G401.6 (cell line): ENCODE data around the gene MAJIN.

ENCODE experiments used
- FAIRE-seq: peaks from 2 replicates; lab custom pipeline; 2012; peaks lifted over from hg19 to GRCh38; lab: Jason Lieb, UNC

MAJIN gene

GRCh38 chr11:64932324-64932723 lies 39.6 kb downstream of the MAJIN start:
- no peak for FAIRE-seq

GRCh38 chr11:64931290-64931689 lies 40.6 kb downstream of the MAJIN start:
- no peak for FAIRE-seq

- FAIRE-seq = no peak
Measured at GRCh38 chr11:64930340-64930739, 41.6 kb downstream of the MAJIN start.

GRCh38 chr11:64929625-64930024 lies 42.3 kb downstream of the MAJIN start:
- no peak for FAIRE-seq

GRCh38 chr11:64928957-64929356 lies 43.0 kb downstream of the MAJIN start:
- no peak for FAIRE-seq

- FAIRE-seq = no peak
Measured at GRCh38 chr11:64926689-64927088, 45.2 kb downstream of the MAJIN start.

- FAIRE-seq = no peak
Measured at GRCh38 chr11:64925536-64926436, 46.1 kb downstream of the MAJIN start.

- FAIRE-seq = no peak
Measured at GRCh38 chr11:64924910-64925284, 47.0 kb downstream of the MAJIN start.

GRCh38 chr11:64923944-64924909 lies 47.7 kb downstream of the MAJIN start, which contains the start of gene PPP2R5B:
TSS of gene PPP2R5B (plus strand) at chr11:64924689. CDS start at chr11:64925735, 1,046 bp downstream.
- FAIRE-seq = peak; percentile 97

- FAIRE-seq = no peak
Measured at GRCh38 chr11:64923151-64923661, 48.7 kb downstream of the MAJIN start.

GRCh38 chr11:64921384-64921783 lies 50.5 kb downstream of the MAJIN start:
- no peak for FAIRE-seq

GRCh38 chr11:64920124-64920523 lies 51.8 kb downstream of the MAJIN start:
- FAIRE-seq = no peak

- FAIRE-seq = no peak
Measured at GRCh38 chr11:64919627-64920026, 52.3 kb downstream of the MAJIN start.

- no peak for FAIRE-seq
Measured at GRCh38 chr11:64918017-64918416, 53.9 kb downstream of the MAJIN start.

- FAIRE-seq = no peak
Measured at GRCh38 chr11:64917663-64917995, 54.3 kb downstream of the MAJIN start.

GRCh38 chr11:64916775-64917662 lies 54.9 kb downstream of the MAJIN start, which contains the start of gene ATG2A:
TSS of gene ATG2A (minus strand) at chr11:64917209. CDS start at chr11:64917135, 74 bp downstream.
- peak; percentile 99 for FAIRE-seq

- FAIRE-seq = no peak
Measured at GRCh38 chr11:64916040-64916774, 55.7 kb downstream of the MAJIN start.

- FAIRE-seq = no peak
Measured at GRCh38 chr11:64915376-64915887, 56.5 kb downstream of the MAJIN start.

- FAIRE-seq = no peak
Measured at GRCh38 chr11:64914123-64914522, 57.8 kb downstream of the MAJIN start.

GRCh38 chr11:64913171-64913727 lies 58.7 kb downstream of the MAJIN start:
- FAIRE-seq = no peak
